Kidney (tissue), 22 donors: ENCODE results near the gene ATF7IP2. TPM values are rescaled to one million over a fixed set of nuclear protein-coding genes. Genes with fewer than 3 reads are reported as not detected.

Source experiments
- DNase-seq, 5 donors: peaks; one replicate each; pipeline ENCODE4 v3.0.0-alpha.2; 2013 to 2020
- FAIRE-seq: peaks from 2 replicates; lab custom pipeline; 2012; peaks lifted over from hg19 to GRCh38; lab: Jason Lieb, UNC
- H3K27ac ChIP-seq, 2 donors: one replicate each; pipeline ENCODE4 v1.7.0; 2013; ENCODE audit warnings: low read depth in 2 of 2, low read length in 2 of 2, inconsistent platforms in 1 of 2
- H3K27me3 ChIP-seq: one replicate; pipeline ENCODE4 v1.7.1; 2013; ENCODE audit warnings: low read length, inconsistent platforms; ENCODE audit not compliant: control insufficient read depth, insufficient read depth
- H3K36me3 ChIP-seq, 3 donors: one replicate each; pipeline versions ENCODE4 v1.7.0 to v1.7.1; 2013; ENCODE audit warnings: low read length in 3 of 3, control low read depth in 1 of 3, inconsistent platforms in 1 of 3; ENCODE audit not compliant: insufficient read depth in 3 of 3, control insufficient read depth in 2 of 3
- H3K4me1 ChIP-seq, 3 donors: one replicate each; pipeline versions ENCODE4 v1.7.0 to v1.7.1; 2013; ENCODE audit warnings: low read length in 3 of 3, inconsistent platforms in 1 of 3, low read depth in 1 of 3; ENCODE audit not compliant: control insufficient read depth in 2 of 3, insufficient read depth in 2 of 3
- H3K4me3 ChIP-seq, 3 donors: one replicate each; pipeline versions ENCODE4 v1.7.0 to v1.8.1; 2013; ENCODE audit warnings: low read length in 3 of 3, control low read depth in 1 of 3, inconsistent platforms in 1 of 3
- H3K9ac ChIP-seq, 3 donors: one replicate each; pipeline versions ENCODE4 v1.7.0 to v1.7.1; 2013; ENCODE audit warnings: low read length in 3 of 3, control low read depth in 1 of 3, inconsistent platforms in 1 of 3
- H3K9me3 ChIP-seq, 3 donors: one replicate each; pipeline versions ENCODE4 v1.7.0 to v1.7.1; 2013; ENCODE audit warnings: low read length in 3 of 3, control low read depth in 1 of 3, inconsistent platforms in 1 of 3; ENCODE audit not compliant: control insufficient read depth in 2 of 3, insufficient read depth in 1 of 3
- intact Hi-C: fragments of 100-400 bp; cut with DNase I; formaldehyde crosslinking; loops from one replicate; pipeline ENCODE4 v1.11.1; 2022
- long read RNA-seq, 10 donors: library from polyadenylated mRNA in 1 of 10; unstranded in 1 of 10; transcript quantifications; one replicate each; pipeline ENCODE4 v2.0.0 and lab custom pipeline, GENCODE V29; 2021 to 2026
- polyA plus RNA-seq: library from polyadenylated mRNA; stranded (reverse); fragments of 350-450 nt; fragmentation: Illumina TruSeq; extraction: RNeasy Lipid Tissue Mini Kit (QIAGEN cat#74804); gene quantifications from one replicate; pipeline ENCODE4 v1.2.3, GENCODE V29; 2014; ENCODE audit warnings: low read depth, low replicate concordance; ENCODE audit not compliant: insufficient read depth
- total RNA-seq: library from RNA; stranded (reverse); fragmentation: NEBNext Ultra II Directional; extraction: Animal tissue kit (Norgen Biotek cat#: 25700); gene quantifications from one replicate; pipeline ENCODE4 v1.2.1, GENCODE V29; 2021
- TF ChIP-seq, protein P1 (sequence below): IDR thresholded peaks from 3 replicates; pipeline ENCODE4 v1.5.1; 2012; ENCODE audit warnings: mild to moderate bottlenecking, moderate library complexity, borderline replicate concordance; ENCODE audit not compliant: insufficient read depth; ENCODE audit errors: extremely low read depth
- donor health status: control.
- donor health status: control.
- donor health status: control.
- donor health status: control.
- donor health status: control.
- donor health status: DM: yes; HTN: yes; CAD: no.
- donor health status: Normal renal cell carcinoma (clear cell type).

Gene ATF7IP2, protein sequence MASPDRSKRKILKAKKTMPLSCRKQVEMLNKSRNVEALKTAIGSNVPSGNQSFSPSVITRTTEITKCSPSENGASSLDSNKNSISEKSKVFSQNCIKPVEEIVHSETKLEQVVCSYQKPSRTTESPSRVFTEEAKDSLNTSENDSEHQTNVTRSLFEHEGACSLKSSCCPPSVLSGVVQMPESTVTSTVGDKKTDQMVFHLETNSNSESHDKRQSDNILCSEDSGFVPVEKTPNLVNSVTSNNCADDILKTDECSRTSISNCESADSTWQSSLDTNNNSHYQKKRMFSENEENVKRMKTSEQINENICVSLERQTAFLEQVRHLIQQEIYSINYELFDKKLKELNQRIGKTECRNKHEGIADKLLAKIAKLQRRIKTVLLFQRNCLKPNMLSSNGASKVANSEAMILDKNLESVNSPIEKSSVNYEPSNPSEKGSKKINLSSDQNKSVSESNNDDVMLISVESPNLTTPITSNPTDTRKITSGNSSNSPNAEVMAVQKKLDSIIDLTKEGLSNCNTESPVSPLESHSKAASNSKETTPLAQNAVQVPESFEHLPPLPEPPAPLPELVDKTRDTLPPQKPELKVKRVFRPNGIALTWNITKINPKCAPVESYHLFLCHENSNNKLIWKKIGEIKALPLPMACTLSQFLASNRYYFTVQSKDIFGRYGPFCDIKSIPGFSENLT
- total RNA-seq (17.1 TPM), polyA plus RNA-seq (20.2 TPM)
- long read RNA-seq, donor 1, transcript ATF7IP2-214 (3 exons, 576 nt): major isoform, 9 of 10 reads
- long read RNA-seq, donor 1, partial matches to known transcripts: 0 of 10 reads
- long read RNA-seq, donor 1, other reads (novel, unspliced or antisense): 0 of 10 reads
- long read RNA-seq, donor 2, transcript ATF7IP2-214 (3 exons, 576 nt): major isoform, 5 of 7 reads
- long read RNA-seq, donor 2, partial matches to known transcripts: 0 of 7 reads
- long read RNA-seq, donor 2, other reads (novel, unspliced or antisense): 0 of 7 reads
- long read RNA-seq, donor 3, transcript ATF7IP2-214 (3 exons, 576 nt): major isoform, 7 of 13 reads
- long read RNA-seq, donor 3, partial matches to known transcripts: 0 of 13 reads
- long read RNA-seq, donor 3, other reads (novel, unspliced or antisense): 0 of 13 reads
- long read RNA-seq, donor 4, partial matches to known transcripts: 0 of 2 reads
- long read RNA-seq, donor 4, other reads (novel, unspliced or antisense): 0 of 2 reads
- long read RNA-seq, donor 5, partial matches to known transcripts: 0 of 2 reads
- long read RNA-seq, donor 5, other reads (novel, unspliced or antisense): 0 of 2 reads
- long read RNA-seq, donor 6, transcript ATF7IP2-214 (3 exons, 576 nt): major isoform, 14 of 20 reads
- long read RNA-seq, donor 6, partial matches to known transcripts: 0 of 20 reads
- long read RNA-seq, donor 6, other reads (novel, unspliced or antisense): 0 of 20 reads
- long read RNA-seq, donor 7, partial matches to known transcripts: 0 of 5 reads
- long read RNA-seq, donor 7, other reads (novel, unspliced or antisense): 4 of 5 reads
- long read RNA-seq, donor 8, transcript ATF7IP2-214 (3 exons, 576 nt): major isoform, 10 of 11 reads
- long read RNA-seq, donor 8, partial matches to known transcripts: 0 of 11 reads
- long read RNA-seq, donor 8, other reads (novel, unspliced or antisense): 0 of 11 reads
- long read RNA-seq, donor 9: 0 reads
- long read RNA-seq, donor 10, transcript ATF7IP2-214 (3 exons, 576 nt): major isoform, 8 of 10 reads
- long read RNA-seq, donor 10, partial matches to known transcripts: 0 of 10 reads
- long read RNA-seq, donor 10, other reads (novel, unspliced or antisense): 0 of 10 reads

DNA sequence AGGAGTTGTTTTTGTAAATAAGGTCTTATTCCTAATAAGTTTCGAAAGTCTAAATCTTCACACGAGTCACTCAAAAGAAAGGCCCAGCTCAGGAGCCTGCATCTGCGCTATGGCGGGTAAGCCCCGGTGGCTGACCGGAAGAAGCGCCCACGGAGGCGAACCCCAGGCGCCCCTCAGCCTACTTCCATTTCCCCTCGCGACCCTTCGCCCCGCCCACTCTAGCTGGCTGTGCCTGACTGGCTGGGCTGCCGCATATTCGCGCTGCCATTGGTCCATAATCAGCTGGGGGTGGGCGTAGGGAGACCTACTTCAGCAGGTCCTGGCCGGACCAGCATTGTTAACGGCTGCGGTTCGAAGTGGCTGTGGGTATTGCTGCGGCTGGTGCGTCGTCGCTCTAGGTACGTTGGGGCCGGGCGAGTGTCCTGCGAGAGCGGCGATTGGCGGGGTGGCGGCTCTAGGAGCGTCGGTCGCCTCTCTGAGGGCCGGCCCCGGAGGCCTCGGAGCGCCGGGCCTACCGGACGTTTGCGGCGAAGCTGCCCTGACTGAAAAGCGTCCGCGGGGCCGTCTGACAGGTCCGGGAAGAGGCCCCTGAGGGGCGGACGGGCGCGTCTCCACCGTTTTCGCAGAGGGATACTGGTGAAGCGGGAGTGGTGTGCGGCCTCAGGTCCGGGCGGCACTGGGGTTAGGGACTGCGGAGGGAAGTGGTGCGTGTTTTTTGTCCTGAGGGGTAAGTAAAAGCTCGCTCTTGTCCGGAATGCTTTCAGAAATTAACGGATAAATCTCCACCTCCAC is at the start of gene ATF7IP2:
ATF7IP2 (plus strand) TSS at position 337 of the 792 bp plus-strand sequence. CDS start 44,560 bp downstream, outside the sequence.
- Histone ChIP-seq H3K27me3 (no peaks in the 10 kb centered on the region), H3K9me3 (no peaks in the 10 kb centered on the region), H3K9ac (peak within 1 kb of the TSS; percentile 41 to 85 (median 52)), H3K27ac (peak within 1 kb of the TSS; percentile 66 to 67), H3K4me3 (peak within 1 kb of the TSS; percentile 70 to 94 (median 80)), H3K4me1 (peaks cover 0 to 4% (median 0%) of the 10 kb centered on the region in 3 donors), H3K36me3 (peaks cover 0 to 2% (median 0%) of the 10 kb centered on the region in 3 donors)
- TF ChIP-seq, protein P1, sequence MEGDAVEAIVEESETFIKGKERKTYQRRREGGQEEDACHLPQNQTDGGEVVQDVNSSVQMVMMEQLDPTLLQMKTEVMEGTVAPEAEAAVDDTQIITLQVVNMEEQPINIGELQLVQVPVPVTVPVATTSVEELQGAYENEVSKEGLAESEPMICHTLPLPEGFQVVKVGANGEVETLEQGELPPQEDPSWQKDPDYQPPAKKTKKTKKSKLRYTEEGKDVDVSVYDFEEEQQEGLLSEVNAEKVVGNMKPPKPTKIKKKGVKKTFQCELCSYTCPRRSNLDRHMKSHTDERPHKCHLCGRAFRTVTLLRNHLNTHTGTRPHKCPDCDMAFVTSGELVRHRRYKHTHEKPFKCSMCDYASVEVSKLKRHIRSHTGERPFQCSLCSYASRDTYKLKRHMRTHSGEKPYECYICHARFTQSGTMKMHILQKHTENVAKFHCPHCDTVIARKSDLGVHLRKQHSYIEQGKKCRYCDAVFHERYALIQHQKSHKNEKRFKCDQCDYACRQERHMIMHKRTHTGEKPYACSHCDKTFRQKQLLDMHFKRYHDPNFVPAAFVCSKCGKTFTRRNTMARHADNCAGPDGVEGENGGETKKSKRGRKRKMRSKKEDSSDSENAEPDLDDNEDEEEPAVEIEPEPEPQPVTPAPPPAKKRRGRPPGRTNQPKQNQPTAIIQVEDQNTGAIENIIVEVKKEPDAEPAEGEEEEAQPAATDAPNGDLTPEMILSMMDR: no peak
- FAIRE-seq: no peak
- intact Hi-C loops: no loop called here
- DNase-seq: peak; percentile 93 to 96 (median 95)

- H3K9me3 ChIP-seq: peaks cover 0 to 6% (median 5%) of the 10 kb centered on the region in 3 donors
- TF ChIP-seq, protein P1: no peak
- no peaks in the 10 kb centered on the region for H3K27me3 ChIP-seq
- intact Hi-C loops: no loop called here
- H3K27ac ChIP-seq: no peak overlapping the region
- peak in 1 of 5 donors; percentile 53 for DNase-seq
- H3K4me3 ChIP-seq: no peak overlapping the region
- H3K36me3 ChIP-seq: no peaks in the 10 kb centered on the region
- no peak for FAIRE-seq
- H3K4me1 ChIP-seq: no peaks in the 10 kb centered on the region
- H3K9ac ChIP-seq: no peak overlapping the region
Observed at GRCh38 chr16:10338426-10338825, 47.4 kb upstream of the ATF7IP2 start.
